Measurements from ENCODE around the gene SAPCD1. TPM values are rescaled to one million over a fixed set of nuclear protein-coding genes. Genes with fewer than 3 reads are reported as not detected.

SAPCD1 gene
- total RNA-seq, 1 experiment from 2014 or later, result 13.7 TPM

DNA sequence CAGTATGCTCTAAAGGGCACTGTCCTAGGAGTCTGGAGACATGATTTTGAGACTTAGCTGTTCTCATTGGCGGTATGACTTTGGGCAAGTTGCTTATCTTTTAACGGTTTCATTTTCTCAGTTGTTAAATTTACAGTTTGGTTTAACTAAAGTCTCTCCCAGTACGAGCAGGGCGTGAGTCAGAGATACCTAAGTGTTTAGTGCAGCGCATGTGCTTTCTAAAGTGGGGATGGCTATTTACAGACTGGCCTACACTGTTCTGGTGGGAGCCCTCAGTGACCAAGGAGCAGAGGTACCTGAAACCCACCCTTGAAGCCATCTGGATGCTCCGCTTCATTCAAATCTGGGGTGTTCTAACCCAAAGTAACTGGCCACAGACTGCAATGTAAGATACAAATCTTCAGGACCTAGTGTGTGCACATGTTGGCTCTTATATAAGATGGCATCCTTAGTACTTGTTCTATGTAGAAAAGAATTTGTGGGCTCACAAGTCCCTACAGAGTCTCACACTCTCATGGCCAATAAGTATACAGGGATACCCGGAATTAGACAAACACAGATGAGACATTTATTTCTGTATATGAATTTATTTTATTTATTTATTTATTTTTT lies 11.9 kb upstream of the SAPCD1 start:
- POLR2A ChIA-PET, result no interaction called here
- ATAC-seq (no peak), DNase-seq (ENCODE audit: low spot score) (no peak)
- no peaks in the 10 kb centered on the region for H3K9me3 Mint-ChIP-seq
- no peaks in the 10 kb centered on the region for H3K4me1 Mint-ChIP-seq
- TF ChIP-seq SOX15 (CRISPR knock-in tag; IDR thresholded peaks at IDR 0.05) (no peak), SMAD3 (CRISPR knock-in tag; IDR thresholded peaks at IDR 0.05; ENCODE audit: borderline replicate concordance) (no peak), ESRRA (CRISPR knock-in tag; IDR thresholded peaks at IDR 0.05; ENCODE audit: borderline replicate concordance) (no peak), ELF4 (CRISPR knock-in tag; IDR thresholded peaks at IDR 0.05; ENCODE audit: low read depth) (no peak), ZNF512 (CRISPR knock-in tag; IDR thresholded peaks at IDR 0.05; ENCODE audit: borderline replicate concordance) (no peak), OVOL2 (CRISPR knock-in tag; IDR thresholded peaks at IDR 0.05; ENCODE audit: borderline replicate concordance) (no peak), ZNF219 (CRISPR knock-in tag; IDR thresholded peaks at IDR 0.05; ENCODE audit: borderline replicate concordance) (no peak), RORB (CRISPR knock-in tag; IDR thresholded peaks at IDR 0.05) (no peak), ETV6 (CRISPR knock-in tag; IDR thresholded peaks at IDR 0.05) (no peak), TEAD1 (CRISPR knock-in tag; IDR thresholded peaks at IDR 0.05) (no peak), CBFB (CRISPR knock-in tag; IDR thresholded peaks at IDR 0.05; ENCODE audit: low read depth) (no peak), ZNF423 (CRISPR knock-in tag; IDR thresholded peaks at IDR 0.05) (no peak), PRRX2 (CRISPR knock-in tag; IDR thresholded peaks at IDR 0.05) (no peak), ZNF425 (CRISPR knock-in tag; conservative IDR thresholded peaks at IDR 0.05) (no peak)
- TF ChIP-seq, protein P1, sequence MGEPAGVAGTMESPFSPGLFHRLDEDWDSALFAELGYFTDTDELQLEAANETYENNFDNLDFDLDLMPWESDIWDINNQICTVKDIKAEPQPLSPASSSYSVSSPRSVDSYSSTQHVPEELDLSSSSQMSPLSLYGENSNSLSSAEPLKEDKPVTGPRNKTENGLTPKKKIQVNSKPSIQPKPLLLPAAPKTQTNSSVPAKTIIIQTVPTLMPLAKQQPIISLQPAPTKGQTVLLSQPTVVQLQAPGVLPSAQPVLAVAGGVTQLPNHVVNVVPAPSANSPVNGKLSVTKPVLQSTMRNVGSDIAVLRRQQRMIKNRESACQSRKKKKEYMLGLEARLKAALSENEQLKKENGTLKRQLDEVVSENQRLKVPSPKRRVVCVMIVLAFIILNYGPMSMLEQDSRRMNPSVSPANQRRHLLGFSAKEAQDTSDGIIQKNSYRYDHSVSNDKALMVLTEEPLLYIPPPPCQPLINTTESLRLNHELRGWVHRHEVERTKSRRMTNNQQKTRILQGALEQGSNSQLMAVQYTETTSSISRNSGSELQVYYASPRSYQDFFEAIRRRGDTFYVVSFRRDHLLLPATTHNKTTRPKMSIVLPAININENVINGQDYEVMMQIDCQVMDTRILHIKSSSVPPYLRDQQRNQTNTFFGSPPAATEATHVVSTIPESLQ (CRISPR knock-in tag; IDR thresholded peaks at IDR 0.05), result no peak
- TF ChIP-seq, protein P2, sequence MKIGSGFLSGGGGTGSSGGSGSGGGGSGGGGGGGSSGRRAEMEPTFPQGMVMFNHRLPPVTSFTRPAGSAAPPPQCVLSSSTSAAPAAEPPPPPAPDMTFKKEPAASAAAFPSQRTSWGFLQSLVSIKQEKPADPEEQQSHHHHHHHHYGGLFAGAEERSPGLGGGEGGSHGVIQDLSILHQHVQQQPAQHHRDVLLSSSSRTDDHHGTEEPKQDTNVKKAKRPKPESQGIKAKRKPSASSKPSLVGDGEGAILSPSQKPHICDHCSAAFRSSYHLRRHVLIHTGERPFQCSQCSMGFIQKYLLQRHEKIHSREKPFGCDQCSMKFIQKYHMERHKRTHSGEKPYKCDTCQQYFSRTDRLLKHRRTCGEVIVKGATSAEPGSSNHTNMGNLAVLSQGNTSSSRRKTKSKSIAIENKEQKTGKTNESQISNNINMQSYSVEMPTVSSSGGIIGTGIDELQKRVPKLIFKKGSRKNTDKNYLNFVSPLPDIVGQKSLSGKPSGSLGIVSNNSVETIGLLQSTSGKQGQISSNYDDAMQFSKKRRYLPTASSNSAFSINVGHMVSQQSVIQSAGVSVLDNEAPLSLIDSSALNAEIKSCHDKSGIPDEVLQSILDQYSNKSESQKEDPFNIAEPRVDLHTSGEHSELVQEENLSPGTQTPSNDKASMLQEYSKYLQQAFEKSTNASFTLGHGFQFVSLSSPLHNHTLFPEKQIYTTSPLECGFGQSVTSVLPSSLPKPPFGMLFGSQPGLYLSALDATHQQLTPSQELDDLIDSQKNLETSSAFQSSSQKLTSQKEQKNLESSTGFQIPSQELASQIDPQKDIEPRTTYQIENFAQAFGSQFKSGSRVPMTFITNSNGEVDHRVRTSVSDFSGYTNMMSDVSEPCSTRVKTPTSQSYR (CRISPR knock-in tag; IDR thresholded peaks at IDR 0.05), result no peak
- TF ChIP-seq, protein P3, sequence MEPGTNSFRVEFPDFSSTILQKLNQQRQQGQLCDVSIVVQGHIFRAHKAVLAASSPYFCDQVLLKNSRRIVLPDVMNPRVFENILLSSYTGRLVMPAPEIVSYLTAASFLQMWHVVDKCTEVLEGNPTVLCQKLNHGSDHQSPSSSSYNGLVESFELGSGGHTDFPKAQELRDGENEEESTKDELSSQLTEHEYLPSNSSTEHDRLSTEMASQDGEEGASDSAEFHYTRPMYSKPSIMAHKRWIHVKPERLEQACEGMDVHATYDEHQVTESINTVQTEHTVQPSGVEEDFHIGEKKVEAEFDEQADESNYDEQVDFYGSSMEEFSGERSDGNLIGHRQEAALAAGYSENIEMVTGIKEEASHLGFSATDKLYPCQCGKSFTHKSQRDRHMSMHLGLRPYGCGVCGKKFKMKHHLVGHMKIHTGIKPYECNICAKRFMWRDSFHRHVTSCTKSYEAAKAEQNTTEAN (CRISPR knock-in tag; IDR thresholded peaks at IDR 0.05), result no peak
- TF ChIP-seq, protein P4, sequence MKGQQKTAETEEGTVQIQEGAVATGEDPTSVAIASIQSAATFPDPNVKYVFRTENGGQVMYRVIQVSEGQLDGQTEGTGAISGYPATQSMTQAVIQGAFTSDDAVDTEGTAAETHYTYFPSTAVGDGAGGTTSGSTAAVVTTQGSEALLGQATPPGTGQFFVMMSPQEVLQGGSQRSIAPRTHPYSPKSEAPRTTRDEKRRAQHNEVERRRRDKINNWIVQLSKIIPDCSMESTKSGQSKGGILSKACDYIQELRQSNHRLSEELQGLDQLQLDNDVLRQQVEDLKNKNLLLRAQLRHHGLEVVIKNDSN (CRISPR knock-in tag; IDR thresholded peaks at IDR 0.05), result no peak
- peaks cover 13% of the 10 kb centered on the region for H3K36me3 Mint-ChIP-seq
- CTCF ChIA-PET, result no interaction called here
- no peak overlapping the region for H3K4me3 Mint-ChIP-seq
- no peak overlapping the region for H3K27ac Mint-ChIP-seq
- no peaks in the 10 kb centered on the region; the same call in 1 of the 2 replicates for H3K27me3 Mint-ChIP-seq (ENCODE audit: low read depth)
